ENCODE measurements around the gene CEP290.

Gene CEP290

DNA sequence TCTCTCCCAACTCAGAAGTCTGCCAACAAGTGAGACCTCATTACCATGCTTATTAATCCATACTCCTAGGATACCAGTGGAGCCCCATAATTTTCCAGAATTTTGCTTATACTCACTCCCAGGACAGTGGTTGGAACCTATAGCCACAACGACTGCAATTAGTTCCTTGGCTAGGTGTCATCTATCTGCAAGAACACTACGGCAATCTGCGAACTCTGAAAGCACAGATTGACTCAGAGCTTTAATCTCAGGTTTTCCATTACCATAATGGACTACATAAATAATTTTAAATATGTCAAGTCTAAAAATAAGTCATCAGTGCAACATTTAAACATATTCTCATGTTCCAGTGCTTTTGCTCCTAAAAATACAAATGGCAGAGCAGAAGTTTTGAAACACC, 33.7 kb upstream of the CEP290 start:
- Histone ChIP-seq H3K9ac (no peak overlapping the region), H3K27ac (no peak overlapping the region), H3K4me2 (no peak overlapping the region), H3K4me3 (no peak overlapping the region), H3K36me3 (peaks cover 22 to 93% (median 54%) of the 10 kb centered on the region in 11 experiments; a peak in 21 of 22 replicates), H3K9me3 (replicated peaks in 1 of 11) (no peaks in the 10 kb centered on the region), H4K20me1 (no peaks in the 10 kb centered on the region), H3K4me1 (no peaks in the 10 kb centered on the region), H3K27me3 (no peaks in the 10 kb centered on the region)
- no peak for TF ChIP-seq Cebpa-rat (IDR thresholded peaks at IDR 0.05)

- no peak for TF ChIP-seq Cebpa-rat (IDR thresholded peaks at IDR 0.05)
- Histone ChIP-seq H3K27ac (no peak overlapping the region), H3K4me1 (no peaks in the 10 kb centered on the region), H3K36me3 (peaks cover 19 to 93% (median 50%) of the 10 kb centered on the region in 11 experiments; a peak in 21 of 22 replicates), H4K20me1 (no peaks in the 10 kb centered on the region), H3K9ac (no peak overlapping the region), H3K9me3 (replicated peaks in 1 of 11) (no peaks in the 10 kb centered on the region), H3K27me3 (no peaks in the 10 kb centered on the region), H3K4me3 (no peak overlapping the region), H3K4me2 (no peak overlapping the region)
Measured at GRCh38 chr12:88172844-88173407, 31.0 kb upstream of the CEP290 start.

- Histone ChIP-seq H3K4me1 (no peaks in the 10 kb centered on the region), H3K4me2 (no peak overlapping the region), H3K27me3 (no peaks in the 10 kb centered on the region), H4K20me1 (no peaks in the 10 kb centered on the region), H3K27ac (no peak overlapping the region), H3K9me3 (replicated peaks in 1 of 11) (no peaks in the 10 kb centered on the region), H3K36me3 (peaks cover 33 to 85% (median 48%) of the 10 kb centered on the region in 11 experiments), H3K9ac (no peak overlapping the region), H3K4me3 (no peak overlapping the region)
- no peak for TF ChIP-seq Cebpa-rat (IDR thresholded peaks at IDR 0.05)
Measured at GRCh38 chr12:88167384-88167783, 25.5 kb upstream of the CEP290 start.

DNA sequence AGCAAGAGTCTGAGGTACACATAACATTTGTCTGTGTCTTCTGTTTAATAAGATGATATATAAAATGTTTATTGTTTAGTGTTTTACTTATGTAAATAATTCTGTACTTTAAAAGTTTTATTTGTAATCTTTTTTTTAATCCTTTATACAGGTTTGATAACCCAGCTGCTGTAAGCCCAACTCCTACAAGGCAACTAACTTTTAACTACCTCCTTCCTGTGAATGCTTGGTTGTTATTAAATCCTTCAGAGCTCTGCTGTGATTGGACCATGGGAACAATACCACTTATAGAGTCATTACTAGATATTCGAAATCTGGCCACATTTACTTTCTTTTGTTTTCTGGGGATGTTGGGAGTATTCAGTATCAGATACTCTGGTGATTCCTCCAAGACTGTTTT, 24.3 kb upstream of the CEP290 start:
- no peak for TF ChIP-seq Cebpa-rat (IDR thresholded peaks at IDR 0.05)
- no peaks in the 10 kb centered on the region for H4K20me1 ChIP-seq
- peaks cover 33 to 77% (median 45%) of the 10 kb centered on the region in 11 experiments for H3K36me3 ChIP-seq
- no peak overlapping the region for H3K9ac ChIP-seq
- H3K9me3 ChIP-seq (replicated peaks in 1 of 11) = no peaks in the 10 kb centered on the region
- no peak overlapping the region for H3K27ac ChIP-seq
- H3K27me3 ChIP-seq = no peaks in the 10 kb centered on the region
- no peaks in the 10 kb centered on the region for H3K4me1 ChIP-seq
- no peak overlapping the region for H3K4me2 ChIP-seq
- H3K4me3 ChIP-seq = no peak overlapping the region

DNA sequence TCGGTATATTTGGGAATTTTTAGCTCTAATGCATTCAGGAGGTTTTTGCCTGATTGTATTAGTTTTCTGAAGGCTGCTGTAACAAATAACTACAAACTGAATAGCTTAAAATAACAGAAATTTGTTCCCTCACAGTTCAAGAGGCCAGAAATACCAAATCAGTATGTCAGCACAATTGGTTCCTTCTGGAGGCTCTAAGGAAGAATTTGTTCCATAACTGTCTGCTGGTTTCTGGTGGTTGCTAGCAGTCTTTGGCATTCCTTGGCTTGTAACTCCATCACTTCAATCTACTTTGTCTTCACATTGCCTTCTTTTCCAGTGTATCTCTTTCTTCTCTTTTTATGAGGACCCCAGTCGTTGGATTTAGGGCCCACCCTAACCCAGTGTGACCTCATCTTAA, 21.5 kb upstream of the CEP290 start:
- H3K4me3 ChIP-seq = no peak overlapping the region
- no peaks in the 10 kb centered on the region for H3K27me3 ChIP-seq
- H3K4me2 ChIP-seq = no peak overlapping the region
- no peaks in the 10 kb centered on the region for H3K4me1 ChIP-seq
- no peak for TF ChIP-seq Cebpa-rat (IDR thresholded peaks at IDR 0.05)
- H4K20me1 ChIP-seq = no peaks in the 10 kb centered on the region
- H3K9me3 ChIP-seq (replicated peaks in 1 of 11) = no peaks in the 10 kb centered on the region
- no peak overlapping the region for H3K9ac ChIP-seq
- peaks cover 29 to 59% (median 44%) of the 10 kb centered on the region in 11 experiments for H3K36me3 ChIP-seq
- H3K27ac ChIP-seq = no peak overlapping the region

DNA sequence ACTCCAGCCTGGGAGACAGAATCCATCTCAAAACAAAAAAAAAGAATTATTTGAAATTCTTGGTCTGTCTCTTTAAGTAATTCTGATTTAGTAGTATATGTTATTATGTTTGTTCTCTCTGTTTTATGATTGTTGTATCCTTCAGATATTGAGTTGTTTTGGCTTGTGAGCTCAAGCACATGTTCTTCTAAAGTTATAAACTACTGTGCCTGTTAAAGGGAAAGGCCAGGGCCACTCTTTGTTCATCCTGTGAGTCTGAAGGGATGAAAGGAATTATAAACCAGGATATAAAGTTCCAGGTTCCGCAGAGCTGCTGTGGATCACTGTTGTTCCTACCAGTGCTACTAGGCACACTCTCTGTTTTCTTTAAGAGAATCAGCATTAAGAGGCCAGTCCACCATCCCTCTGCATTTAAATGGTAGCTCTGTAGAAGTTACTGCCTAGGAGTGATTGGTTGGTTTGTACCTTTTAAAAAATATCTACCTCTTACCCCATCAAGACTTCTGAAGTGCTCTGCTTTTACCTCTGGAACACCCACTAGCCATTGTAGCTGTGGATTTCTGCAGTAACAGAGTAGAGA, 14.3 kb upstream of the CEP290 start:
- peaks cover 0 to 29% (median 7%) of the 10 kb centered on the region in 11 experiments; a peak in 6 of 22 replicates for H3K36me3 ChIP-seq
- H4K20me1 ChIP-seq = peaks cover 0 to 4% (median 0%) of the 10 kb centered on the region in 11 experiments; a peak in 2 of 22 replicates
- H3K9ac ChIP-seq = no peak overlapping the region
- no peak overlapping the region for H3K27ac ChIP-seq
- TF ChIP-seq Cebpa-rat (IDR thresholded peaks at IDR 0.05) = no peak
- H3K9me3 ChIP-seq (replicated peaks in 1 of 11) = no peaks in the 10 kb centered on the region
- no peak overlapping the region for H3K4me2 ChIP-seq
- H3K27me3 ChIP-seq = no peaks in the 10 kb centered on the region
- no peak overlapping the region for H3K4me3 ChIP-seq
- H3K4me1 ChIP-seq = no peaks in the 10 kb centered on the region

DNA sequence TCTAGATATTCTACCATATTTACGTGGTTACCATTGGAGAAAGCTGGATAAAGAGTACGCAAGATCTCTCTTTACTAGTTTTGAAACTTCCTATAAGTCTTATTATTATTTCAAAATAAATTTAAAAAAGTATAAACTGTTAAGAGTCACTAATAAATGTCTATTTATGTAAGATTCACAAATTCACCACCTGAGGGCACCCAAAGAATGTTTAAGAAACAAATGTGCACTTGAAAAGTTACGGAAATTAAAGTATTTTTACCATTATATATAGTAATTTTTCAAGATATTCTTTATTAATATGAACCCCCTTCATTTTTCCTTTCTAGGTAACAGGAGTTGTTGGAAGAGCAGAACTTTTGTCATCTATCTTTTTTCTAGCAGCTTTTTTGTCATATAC, 12.1 kb upstream of the CEP290 start:
- TF ChIP-seq Cebpa-rat (IDR thresholded peaks at IDR 0.05) = no peak
- no peak overlapping the region for H3K9ac ChIP-seq
- H3K36me3 ChIP-seq = peaks cover 0 to 34% (median 10%) of the 10 kb centered on the region in 11 experiments; a peak in 7 of 22 replicates
- H3K27me3 ChIP-seq = no peaks in the 10 kb centered on the region
- H3K4me1 ChIP-seq = no peaks in the 10 kb centered on the region
- peaks cover 0 to 4% (median 0%) of the 10 kb centered on the region in 11 experiments; a peak in 2 of 22 replicates for H4K20me1 ChIP-seq
- H3K27ac ChIP-seq = no peak overlapping the region
- H3K4me3 ChIP-seq = no peak overlapping the region
- no peak overlapping the region for H3K4me2 ChIP-seq
- no peaks in the 10 kb centered on the region for H3K9me3 ChIP-seq (replicated peaks in 1 of 11)

DNA sequence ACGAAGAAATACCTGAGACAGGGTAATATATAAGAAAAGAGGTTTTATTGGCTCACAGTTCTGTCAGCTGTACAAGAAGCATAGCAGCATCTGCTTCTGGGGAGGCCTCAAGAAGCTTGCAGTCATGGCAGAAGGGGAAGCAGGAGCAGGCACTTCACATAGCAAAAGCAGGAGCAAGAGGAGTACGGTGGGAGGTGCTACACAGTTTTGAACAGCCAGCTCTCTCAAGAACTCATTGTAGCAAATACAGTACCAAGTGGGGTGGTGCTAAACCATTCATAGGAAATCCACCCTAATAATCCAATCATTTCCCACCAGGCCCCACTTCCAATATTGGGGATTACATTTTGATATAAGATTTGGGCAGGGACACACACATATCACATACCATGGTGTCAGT, 8.2 kb upstream of the CEP290 start:
- H3K4me1 ChIP-seq = peaks cover 0 to 8% (median 2%) of the 10 kb centered on the region in 10 experiments; a peak in 3 of 20 replicates
- H4K20me1 ChIP-seq = peaks cover 0 to 4% (median 0%) of the 10 kb centered on the region in 11 experiments; a peak in 2 of 22 replicates
- H3K36me3 ChIP-seq = peaks cover 0 to 17% (median 4%) of the 10 kb centered on the region in 11 experiments; a peak in 7 of 22 replicates
- no peak overlapping the region for H3K4me2 ChIP-seq
- TF ChIP-seq Cebpa-rat (IDR thresholded peaks at IDR 0.05) = no peak
- no peaks in the 10 kb centered on the region for H3K9me3 ChIP-seq (replicated peaks in 1 of 11)
- no peak overlapping the region for H3K4me3 ChIP-seq
- no peak overlapping the region for H3K27ac ChIP-seq
- no peak overlapping the region for H3K9ac ChIP-seq
- no peaks in the 10 kb centered on the region for H3K27me3 ChIP-seq

GRCh38 chr12:88145567-88146505, 3.9 kb upstream of the CEP290 start:
- H3K9me3 ChIP-seq (replicated peaks in 1 of 11) = no peaks in the 10 kb centered on the region
- peak overlapping the region in 3 of 11 experiments; percentile 3 to 12 (median 8); a peak in 1 of 22 replicates for H3K4me2 ChIP-seq
- no peak for TF ChIP-seq Cebpa-rat (IDR thresholded peaks at IDR 0.05)
- peaks cover 0 to 14% (median 3%) of the 10 kb centered on the region in 11 experiments; a peak in 7 of 22 replicates for H3K36me3 ChIP-seq
- H3K27ac ChIP-seq = no peak overlapping the region
- H3K9ac ChIP-seq = no peak overlapping the region
- no peaks in the 10 kb centered on the region; a peak in 2 of 22 replicates for H4K20me1 ChIP-seq
- H3K4me3 ChIP-seq = no peak overlapping the region
- peaks cover 15 to 29% (median 22%) of the 10 kb centered on the region in 10 experiments for H3K4me1 ChIP-seq
- H3K27me3 ChIP-seq = no peaks in the 10 kb centered on the region

All from BLaER1 treated with 17β-estradiol and CSF1 and Interleukin-3, amounts not matched to agents 10 nM and 100 nM (cell line).